ENCODE data around the gene ERGIC1.

The ERGIC1 gene

DNA sequence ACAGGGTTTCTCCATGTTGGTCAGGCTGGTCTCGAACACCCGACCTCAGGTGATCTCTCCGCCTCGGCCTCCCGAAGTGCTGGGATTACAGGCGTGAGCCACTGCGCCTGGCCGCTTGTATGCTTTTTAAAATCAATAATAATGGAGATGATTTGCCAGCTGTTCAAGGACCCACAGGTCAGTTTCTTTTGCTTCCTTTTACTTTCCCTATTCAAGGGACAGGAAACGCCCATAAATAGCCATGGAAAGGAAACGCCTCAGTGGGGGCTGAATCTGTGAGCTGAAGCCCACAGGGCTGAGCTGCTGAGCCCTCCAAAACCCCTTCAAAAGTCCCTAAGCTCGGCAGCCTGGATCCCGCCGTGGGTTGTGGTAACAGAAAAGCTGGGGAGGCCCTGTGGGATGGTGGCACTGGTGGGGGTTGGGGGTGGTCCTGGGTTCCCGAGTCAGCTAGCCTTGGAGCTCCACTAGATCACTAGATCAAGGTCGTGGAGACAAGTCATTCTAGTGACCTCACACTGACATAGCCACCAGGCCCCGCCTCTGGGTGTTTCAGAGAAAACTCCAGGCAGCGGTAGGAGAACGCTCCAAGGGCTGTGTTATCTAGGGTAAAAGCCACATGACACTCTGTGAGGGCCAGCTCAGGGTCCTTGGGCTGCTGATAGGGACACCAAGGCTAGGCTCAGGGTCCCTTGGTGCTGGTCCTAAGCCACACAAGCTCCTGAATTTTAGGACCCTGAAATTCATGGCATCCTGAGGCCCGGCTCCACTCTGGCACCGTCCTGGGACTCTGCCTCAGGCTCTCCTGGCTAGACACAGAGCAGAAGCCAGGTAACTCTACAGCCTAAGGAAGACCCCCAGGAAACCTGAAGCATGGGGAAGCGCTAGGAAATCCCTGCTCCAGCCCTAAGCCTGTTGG lies 45.0 kb upstream of the ERGIC1 start:
- no peak overlapping the region for H3K4me2 ChIP-seq

GRCh38 chr5:172789687-172790495 lies 44.2 kb upstream of the ERGIC1 start:
- TF ChIP-seq CTCF (conservative IDR thresholded peaks at IDR 0.05; ENCODE audit: low read depth, low read length): no peak
- H3K79me2 ChIP-seq (ENCODE audit: insufficient read depth, low read depth): no peaks in the 10 kb centered on the region
- no peaks in the 10 kb centered on the region for H4K20me1 ChIP-seq (ENCODE audit: insufficient read depth)
- no peak overlapping the region for H3K27ac ChIP-seq
- H2AFZ ChIP-seq (ENCODE audit: low read depth): no peak overlapping the region
- no peak overlapping the region for H3K4me2 ChIP-seq
- H3K4me3 ChIP-seq (IDR thresholded peaks at IDR 0.05; ENCODE audit: insufficient read depth, low read depth, low read length): no peak overlapping the region
- no peaks in the 10 kb centered on the region for H3K27me3 ChIP-seq (ENCODE audit: insufficient read depth, low read depth)
- no peaks in the 10 kb centered on the region for H3K36me3 ChIP-seq (ENCODE audit: insufficient read depth)
- no peaks in the 10 kb centered on the region for H3K4me1 ChIP-seq (ENCODE audit: low read depth, poor library complexity, severe bottlenecking)
- H3K9ac ChIP-seq: no peak overlapping the region

More for the DNA sequence above, 45.0 kb upstream of the ERGIC1 start:
- TF ChIP-seq CTCF (conservative IDR thresholded peaks at IDR 0.05; ENCODE audit: low read depth, low read length): no peak
- Histone ChIP-seq H3K4me1 (ENCODE audit: low read depth, poor library complexity, severe bottlenecking) (no peaks in the 10 kb centered on the region), H2AFZ (ENCODE audit: low read depth) (no peak overlapping the region), H3K27ac (no peak overlapping the region), H3K9ac (no peak overlapping the region), H3K4me3 (IDR thresholded peaks at IDR 0.05; ENCODE audit: insufficient read depth, low read depth, low read length) (no peak overlapping the region), H4K20me1 (ENCODE audit: insufficient read depth) (no peaks in the 10 kb centered on the region), H3K27me3 (ENCODE audit: insufficient read depth, low read depth) (no peaks in the 10 kb centered on the region), H3K36me3 (ENCODE audit: insufficient read depth) (no peaks in the 10 kb centered on the region), H3K79me2 (ENCODE audit: insufficient read depth, low read depth) (no peaks in the 10 kb centered on the region)

DNA sequence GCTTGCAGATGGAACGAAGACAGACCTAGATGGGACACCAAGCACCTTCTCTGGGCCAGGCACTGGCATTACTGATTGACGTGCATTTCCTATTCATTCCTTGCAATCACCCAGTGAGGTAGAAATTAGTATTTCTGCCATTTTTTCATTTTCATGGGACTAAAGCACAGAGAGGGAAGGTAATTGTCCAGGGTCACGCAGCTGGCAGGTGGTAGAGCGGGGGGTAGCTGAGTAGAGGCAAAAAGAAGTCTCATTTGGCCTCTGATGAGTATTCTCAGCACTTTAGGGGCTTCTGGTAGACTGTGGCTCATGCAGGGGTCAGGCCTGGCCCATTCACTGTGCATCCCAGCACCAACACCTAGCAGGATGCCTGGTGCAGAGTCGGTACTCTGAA lies 43.6 kb upstream of the ERGIC1 start:
- H3K27me3 ChIP-seq (ENCODE audit: insufficient read depth, low read depth): no peaks in the 10 kb centered on the region
- no peak for TF ChIP-seq CTCF (conservative IDR thresholded peaks at IDR 0.05; ENCODE audit: low read depth, low read length)
- H3K4me3 ChIP-seq (IDR thresholded peaks at IDR 0.05; ENCODE audit: insufficient read depth, low read depth, low read length): no peak overlapping the region
- H3K27ac ChIP-seq: no peak overlapping the region
- no peak overlapping the region for H3K9ac ChIP-seq
- H3K4me1 ChIP-seq (ENCODE audit: low read depth, poor library complexity, severe bottlenecking): no peaks in the 10 kb centered on the region
- no peaks in the 10 kb centered on the region for H3K36me3 ChIP-seq (ENCODE audit: insufficient read depth)
- H3K4me2 ChIP-seq: no peak overlapping the region
- no peak overlapping the region for H2AFZ ChIP-seq (ENCODE audit: low read depth)
- H4K20me1 ChIP-seq (ENCODE audit: insufficient read depth): no peaks in the 10 kb centered on the region
- H3K79me2 ChIP-seq (ENCODE audit: insufficient read depth, low read depth): no peaks in the 10 kb centered on the region

DNA sequence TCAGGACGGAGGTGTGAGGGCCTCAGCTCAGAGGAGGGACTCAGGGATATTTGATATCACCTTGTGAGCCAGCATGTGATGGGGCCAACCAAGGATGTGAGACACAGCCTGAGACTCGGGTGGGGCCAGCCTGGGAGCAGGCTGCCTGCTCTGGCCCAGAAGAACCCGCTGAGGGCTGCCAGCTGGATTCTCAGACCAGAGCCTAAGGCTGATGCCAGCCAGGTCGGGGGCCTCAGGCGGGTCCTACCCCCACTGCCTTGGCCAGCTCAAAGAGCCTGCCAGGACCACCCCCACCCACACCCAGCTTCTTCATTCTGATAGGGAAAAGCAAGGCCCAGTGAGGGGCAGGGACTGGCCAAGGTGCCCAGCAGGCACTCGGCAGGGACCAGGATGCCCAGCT lies 42.8 kb upstream of the ERGIC1 start:
- no peaks in the 10 kb centered on the region for H3K27me3 ChIP-seq (ENCODE audit: insufficient read depth, low read depth)
- no peak overlapping the region for H3K4me2 ChIP-seq
- no peaks in the 10 kb centered on the region for H3K4me1 ChIP-seq (ENCODE audit: low read depth, poor library complexity, severe bottlenecking)
- H4K20me1 ChIP-seq (ENCODE audit: insufficient read depth): no peaks in the 10 kb centered on the region
- H3K9ac ChIP-seq: no peak overlapping the region
- no peaks in the 10 kb centered on the region for H3K79me2 ChIP-seq (ENCODE audit: insufficient read depth, low read depth)
- no peak overlapping the region for H2AFZ ChIP-seq (ENCODE audit: low read depth)
- no peak overlapping the region for H3K4me3 ChIP-seq (IDR thresholded peaks at IDR 0.05; ENCODE audit: insufficient read depth, low read depth, low read length)
- H3K27ac ChIP-seq: no peak overlapping the region
- H3K36me3 ChIP-seq (ENCODE audit: insufficient read depth): no peaks in the 10 kb centered on the region
- TF ChIP-seq CTCF (conservative IDR thresholded peaks at IDR 0.05; ENCODE audit: low read depth, low read length): no peak

All from KMS-11 (cell line).